ENCODE results near the gene ZNF335.

DNA sequence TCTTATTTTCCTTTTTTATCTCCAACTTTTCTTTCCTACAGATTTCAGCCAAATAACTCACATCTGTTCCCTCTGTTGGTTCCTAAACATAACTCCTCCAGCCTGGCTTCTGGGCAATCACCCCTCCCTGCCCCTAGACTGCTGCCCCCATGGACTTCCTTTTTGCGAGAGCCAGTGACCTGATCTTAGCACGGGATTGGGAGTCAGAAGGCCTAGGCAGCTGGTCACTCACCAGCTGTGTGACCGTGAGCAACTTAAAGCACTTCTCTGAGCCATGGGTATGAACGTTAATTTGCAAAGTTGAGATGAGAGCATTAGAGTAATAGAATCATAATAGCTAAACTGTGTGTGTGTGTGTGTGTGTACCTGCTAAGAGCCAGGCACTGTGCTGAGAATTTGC, 32.2 kb upstream of the ZNF335 start:
- no peak for TF ChIP-seq GATA2 (IDR thresholded peaks at IDR 0.05; ENCODE audit: low read depth, low read length)
- no peak for TF ChIP-seq GATA3 (IDR thresholded peaks at IDR 0.05; ENCODE audit: low read depth, low read length)

Measured in SH-SY5Y (cell line).